CD4-positive, alpha-beta T cell treated with Interleukin-4 for 1 hour (primary cell): ENCODE measurements around the gene NUP62.
A peak's percentile ranks its signal among the peaks of the same experiment; 100 is the strongest.

Experiments
- DNase-seq, 2 donors: peaks; one replicate each; pipeline ENCODE4 v3.0.0-alpha.2; 2020 to 2022

Gene NUP62

DNA sequence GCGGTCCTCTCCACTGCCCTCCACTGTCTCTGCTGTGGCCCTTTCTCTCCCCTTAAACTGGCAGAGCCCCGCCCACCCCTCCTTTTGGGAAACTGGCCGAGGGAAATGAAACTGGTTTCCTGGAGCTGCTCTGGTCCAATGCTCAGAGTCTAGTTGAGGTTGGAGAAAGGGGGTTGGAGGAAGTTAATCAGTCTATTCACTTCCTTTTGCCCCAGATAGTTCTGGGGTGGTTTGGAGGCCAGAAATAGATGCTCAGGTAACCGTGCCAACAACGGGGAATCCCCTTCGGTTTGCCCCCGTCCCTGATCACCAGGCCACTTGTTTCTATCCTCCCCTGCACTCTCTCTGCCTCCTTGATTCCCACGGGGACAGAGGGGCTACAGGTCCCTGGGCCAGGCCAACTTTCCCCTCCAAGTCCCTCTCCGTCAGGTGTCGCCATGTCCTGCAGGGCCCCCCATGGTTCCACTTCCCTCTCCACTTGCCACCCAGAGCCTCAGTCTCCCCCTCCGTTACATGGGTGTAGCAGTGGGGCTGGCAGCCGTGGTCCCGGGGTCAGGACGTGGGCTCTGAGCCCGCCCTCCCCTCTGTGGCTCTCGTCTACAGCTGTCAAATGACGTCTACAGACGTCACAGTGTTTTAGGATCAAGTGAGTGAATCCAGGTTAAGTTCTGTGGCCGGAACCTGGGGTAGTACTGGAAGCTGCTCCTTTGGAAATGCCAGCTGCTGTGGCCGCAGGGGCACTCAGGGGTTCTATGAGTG, 32.3 kb downstream of the NUP62 start, which contains the start of gene IL4I1:
Gene IL4I1, minus strand, starts transcription at position 25 of the 759 bp plus-strand sequence. CDS start 727 bp downstream, outside the sequence.
- peak; percentile 86 to 90 for DNase-seq

DNA sequence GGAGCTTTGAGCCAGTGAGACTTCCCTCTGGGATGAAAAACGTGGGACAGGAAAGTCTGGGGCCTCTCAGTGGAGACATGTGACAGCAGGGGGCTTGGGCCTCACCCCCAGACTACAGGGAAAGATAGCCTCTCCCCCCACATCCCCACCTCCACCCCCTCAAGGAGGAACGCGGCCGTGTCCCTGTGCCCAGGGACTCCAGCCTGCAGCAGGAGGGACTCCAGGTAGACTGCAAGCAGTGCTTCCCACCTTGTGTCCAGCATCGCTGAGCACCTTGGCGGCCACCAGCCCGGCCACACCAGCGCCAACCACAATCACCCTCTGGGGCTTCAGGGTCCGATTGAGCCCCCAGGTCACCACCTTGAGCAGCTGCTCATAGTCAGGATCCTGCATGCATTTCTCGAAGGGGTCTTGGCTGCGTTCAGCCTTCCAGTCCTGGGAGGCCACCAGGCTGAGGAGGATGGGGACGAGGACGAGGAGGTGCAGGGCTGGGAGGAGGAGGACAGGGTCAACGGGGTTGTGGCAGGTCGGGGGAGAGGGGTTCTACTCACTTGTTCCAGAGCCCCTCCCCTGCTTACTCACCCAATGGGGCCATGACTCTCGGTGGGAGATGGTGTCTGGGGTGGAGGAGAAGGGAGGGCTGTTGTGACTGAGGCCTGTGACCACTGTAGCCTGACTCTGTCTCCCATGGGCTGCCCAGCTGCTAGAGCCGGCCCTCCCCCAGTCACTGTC, 33.6 kb downstream of the NUP62 start:
- DNase-seq, result no peak

DNA sequence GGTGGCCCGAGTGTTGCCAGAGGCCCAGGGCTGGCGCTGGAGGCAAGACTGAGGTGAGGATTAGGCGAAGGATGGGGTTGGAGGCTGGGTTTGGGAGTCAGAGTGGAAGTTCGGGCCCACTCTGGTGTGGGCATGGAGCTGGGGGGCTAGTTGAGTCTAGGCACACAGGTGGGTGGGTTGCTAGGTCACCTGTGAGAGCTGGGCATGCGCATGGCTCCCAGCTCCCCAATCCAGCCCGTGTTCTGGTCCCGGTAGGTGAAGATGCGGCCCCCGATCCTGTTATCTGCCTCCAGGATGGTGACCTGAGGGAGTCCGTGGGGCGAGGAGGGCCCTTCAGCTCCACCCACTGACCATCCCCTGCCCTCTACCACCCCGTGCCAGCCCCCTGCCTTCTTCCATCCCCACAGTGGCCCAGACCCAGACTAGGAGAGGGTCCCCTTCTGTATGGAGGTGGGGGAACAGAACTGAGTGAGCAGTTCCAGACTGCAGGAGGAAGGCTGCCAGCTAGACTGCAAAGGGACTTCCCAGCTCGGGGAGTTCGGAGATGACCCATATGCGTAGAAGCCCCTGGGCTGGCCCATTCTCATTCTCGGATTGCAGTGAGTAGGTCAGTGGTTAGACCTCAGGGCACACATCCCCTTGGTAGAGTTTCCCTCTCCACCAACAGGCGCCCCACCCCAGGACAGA, 34.3 kb downstream of the NUP62 start:
- DNase-seq, result peak; percentile 60 to 62

DNA sequence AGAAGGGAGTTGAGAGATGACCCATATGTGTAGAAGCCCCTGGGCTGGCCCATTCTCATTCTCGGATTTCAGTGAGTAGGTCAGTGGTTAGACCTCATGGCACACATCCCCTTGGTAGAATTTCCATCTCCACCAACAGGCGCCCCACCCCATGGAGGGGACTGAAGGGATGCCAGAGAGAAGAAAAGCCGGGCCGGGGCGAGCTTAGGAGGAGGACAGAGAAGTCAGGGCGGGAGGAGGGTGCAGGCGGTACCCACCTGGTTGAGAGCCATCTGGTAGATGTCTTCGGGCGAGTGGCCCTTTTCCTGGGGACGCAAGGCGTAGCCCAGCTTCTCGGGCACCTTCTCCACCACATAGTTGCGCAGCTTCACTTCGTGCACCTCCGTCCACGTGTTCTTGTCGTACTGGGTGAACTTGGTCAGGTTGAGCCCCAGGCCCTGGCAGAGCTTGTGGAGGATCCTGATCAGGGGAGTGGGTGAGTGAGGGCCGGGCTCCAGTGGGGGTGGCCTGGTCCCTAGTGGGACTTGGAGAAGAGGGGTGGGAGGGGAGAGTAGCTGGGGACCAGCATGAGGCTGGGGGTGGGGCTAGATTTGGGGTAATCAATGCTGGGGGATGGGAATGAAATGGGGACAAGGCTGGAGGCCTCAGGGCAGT, 35.2 kb downstream of the NUP62 start:
- DNase-seq, result no peak

DNA sequence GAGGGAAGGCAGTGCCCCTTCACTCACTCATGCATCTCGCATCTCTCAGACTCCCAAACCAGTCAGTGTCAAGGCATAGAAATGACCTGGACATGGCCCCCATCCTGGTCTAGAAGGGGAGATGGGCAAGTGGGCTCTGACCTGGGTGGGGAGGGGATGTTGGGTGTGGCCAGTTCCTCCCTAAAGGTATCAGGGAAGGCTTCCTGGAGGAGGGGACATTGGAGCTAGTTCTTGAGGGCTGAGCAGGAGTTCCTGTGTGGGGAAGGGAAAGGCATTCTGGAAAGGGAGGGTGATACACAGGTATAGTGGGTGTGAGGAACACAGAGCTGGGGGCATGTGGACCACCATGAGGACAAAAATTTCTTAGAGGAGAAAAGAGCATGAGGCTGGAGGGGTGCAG, 36.6 kb downstream of the NUP62 start:
- no peak for DNase-seq

DNA sequence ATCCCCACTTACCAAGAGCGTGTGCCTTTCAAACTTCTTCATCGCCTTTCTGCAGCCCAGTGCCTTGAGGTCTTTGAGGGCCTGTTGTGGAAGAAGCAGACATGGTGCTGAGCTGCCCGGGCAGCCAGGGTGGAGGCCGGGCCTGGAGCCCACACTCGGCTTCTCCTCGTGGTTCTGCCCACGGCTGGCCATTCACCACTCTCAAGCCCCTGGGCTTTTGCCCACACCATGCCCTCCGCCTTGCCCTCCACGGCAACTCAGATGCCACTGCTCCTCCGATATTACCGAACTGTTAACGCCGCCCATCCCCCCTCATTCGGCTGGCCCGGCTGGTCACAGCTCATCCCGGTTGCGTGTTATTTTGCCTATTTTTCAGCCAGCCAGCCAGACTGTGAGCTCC, 37.9 kb downstream of the NUP62 start:
- DNase-seq, result no peak

DNA sequence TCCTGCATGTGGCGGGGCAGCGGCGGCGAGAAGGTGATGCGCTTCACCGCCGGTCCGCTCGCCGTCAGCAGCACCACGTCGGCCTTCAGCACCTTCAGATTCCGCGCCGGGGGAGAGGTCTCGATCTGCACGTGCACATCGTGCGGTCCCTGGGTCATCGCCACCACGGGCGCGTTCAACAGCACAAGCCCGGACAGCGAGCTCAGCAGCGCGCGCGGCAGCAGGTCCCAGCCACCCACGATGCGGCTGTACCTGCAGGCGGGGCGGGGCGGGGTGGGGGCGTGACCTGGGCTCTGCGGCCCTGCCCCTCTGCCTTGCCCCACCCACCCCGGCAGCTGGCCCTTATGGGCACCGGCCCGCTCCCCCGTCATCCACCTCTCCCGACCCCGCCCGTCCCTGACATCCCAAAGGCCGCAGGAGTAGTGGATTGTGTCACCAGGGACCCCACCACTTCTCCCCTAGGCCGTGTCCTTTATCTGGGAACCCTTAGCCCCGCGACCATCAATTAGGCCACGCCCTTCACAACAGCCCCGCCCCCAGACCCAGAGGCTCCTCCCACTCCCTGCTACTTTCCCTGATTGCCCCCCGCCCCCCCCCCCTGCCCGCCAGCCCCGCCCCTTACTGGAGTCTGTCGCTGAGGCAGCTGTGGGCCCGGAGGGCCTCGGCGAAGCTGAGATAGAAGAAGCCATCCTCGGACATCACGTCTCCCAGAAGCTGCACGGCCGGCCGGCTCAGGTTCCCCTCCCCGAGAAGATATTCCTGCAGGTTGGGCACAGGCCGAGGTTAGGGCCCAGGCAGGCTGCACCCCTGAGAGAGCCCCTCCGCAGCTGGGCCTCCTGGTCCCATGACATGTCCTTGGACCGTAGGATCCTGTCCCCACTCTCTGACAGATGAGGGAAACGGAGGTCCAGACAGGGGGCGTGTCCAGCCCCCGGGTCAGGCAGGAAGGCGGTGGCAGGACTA, 38.7 kb downstream of the NUP62 start:
- peak; percentile 67 to 79 for DNase-seq

DNA sequence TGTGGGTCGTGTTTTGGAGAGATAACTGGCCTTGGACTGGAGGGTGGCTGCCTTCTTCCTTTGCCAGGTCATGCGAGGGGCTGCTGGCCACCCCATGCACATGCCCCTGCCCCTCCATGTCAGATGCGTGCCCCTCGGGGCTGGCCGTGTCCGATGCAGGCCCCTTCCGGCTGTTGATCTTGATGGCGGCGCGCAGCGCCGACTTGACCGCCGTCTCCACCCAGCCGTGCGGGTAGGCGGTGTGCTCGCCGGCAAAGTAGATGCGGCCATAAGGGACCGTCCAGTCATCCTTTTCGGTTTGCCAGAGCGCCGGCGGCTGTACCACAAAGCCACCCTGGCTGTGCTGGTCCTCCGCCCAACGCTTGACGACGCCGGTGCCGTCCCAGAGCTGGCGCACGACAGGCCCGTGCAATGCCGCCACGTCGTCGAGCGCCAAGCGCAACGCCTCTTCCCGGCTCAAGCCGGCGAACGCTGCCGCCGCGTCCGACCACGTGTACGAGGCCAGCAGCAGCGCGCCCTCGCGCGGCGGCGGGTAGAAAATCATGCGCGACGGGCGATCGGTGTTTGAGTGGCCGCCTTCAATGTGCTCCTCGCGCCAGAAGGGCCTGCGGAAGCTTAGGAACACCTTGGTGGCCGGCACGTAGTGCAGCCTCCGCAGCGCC, 39.5 kb downstream of the NUP62 start:
- DNase-seq, result peak; percentile 83 to 84

DNA sequence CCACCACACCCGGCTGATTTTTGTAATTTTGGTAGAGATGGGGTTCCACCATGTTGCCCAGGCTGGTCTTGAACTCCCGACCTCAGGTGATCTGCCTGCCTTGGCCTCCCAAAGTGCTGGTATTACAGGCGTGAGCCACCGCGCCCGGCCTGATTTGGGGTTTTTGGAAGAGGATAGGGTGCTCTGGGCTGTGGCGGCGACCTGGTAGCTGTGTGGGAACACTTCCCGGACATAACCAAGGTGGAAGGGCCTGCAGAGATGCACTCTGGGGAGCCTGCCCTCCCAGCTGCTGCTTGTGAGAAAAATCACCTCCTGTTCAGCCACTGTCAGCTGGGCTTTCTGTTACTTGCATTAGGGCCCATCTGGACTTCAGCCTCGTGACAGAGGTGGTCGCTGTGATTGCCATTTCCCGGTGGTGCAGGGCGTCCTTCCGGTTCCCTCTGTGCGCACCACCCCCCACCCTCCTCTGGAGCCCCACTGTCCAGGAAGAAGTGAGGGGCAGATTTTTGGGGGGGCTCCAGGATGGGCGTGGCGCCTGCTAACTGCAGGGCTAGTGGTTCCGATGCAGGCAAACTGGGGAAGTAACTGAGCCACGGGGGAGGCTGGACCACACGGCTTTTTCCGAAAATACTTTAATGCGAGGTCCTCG, 40.1 kb downstream of the NUP62 start:
- DNase-seq, result no peak

DNA sequence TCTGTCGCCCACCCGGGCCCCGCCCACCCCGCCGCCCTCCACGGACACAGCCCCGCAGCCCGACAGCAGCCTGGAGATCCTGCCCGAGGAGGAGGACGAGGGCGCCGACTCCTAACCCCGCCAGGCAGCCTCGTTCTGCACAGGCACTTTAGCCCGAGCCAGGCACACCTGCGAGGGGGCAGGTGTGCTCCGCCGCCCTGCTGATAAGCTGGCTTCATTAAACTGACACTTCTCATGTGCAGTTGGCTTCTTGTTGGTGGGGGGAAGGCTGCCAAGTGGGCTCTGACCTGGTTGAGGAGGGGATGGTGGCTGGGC, 40.8 kb downstream of the NUP62 start:
- DNase-seq, result no peak

DNA sequence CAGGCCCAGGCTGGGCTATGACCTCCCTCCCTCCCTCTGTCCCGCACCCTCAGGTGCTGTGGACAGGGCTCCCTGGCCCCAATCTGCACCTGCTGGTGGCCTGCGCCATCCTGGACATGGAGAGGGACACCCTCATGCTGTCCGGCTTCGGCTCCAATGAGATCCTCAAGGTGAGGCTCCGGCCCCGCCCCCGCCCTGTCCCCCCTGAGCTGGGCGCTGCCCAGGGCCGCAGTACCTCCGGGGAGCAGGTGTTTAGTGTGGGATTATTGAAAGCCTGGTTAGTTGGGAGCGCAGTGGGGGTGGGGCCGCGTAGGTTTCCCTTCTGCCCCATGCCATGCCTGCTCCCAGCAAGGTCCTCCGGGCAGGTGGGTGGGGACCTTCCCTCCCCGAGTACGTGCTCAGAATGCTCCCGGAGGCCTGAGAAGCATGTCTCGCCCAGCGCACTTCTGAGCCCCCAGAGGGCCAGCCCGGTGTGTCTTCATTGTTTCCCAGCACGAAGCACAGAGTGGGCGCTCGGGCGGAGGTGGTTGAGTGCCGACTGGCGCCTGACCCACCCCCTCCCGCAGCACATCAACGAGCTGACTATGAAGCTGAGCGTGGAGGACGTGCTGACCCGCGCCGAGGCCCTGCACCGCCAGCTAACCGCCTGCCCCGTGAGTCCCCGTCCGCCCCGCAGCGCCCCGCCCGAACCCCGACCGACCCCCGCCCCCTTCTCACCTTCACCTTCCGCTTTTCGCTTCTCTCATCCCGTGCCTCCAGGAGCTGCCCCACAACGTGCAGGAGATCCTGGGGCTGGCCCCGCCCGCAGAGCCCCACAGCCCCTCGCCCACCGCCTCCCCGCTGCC, 41.4 kb downstream of the NUP62 start:
- no peak for DNase-seq

DNA sequence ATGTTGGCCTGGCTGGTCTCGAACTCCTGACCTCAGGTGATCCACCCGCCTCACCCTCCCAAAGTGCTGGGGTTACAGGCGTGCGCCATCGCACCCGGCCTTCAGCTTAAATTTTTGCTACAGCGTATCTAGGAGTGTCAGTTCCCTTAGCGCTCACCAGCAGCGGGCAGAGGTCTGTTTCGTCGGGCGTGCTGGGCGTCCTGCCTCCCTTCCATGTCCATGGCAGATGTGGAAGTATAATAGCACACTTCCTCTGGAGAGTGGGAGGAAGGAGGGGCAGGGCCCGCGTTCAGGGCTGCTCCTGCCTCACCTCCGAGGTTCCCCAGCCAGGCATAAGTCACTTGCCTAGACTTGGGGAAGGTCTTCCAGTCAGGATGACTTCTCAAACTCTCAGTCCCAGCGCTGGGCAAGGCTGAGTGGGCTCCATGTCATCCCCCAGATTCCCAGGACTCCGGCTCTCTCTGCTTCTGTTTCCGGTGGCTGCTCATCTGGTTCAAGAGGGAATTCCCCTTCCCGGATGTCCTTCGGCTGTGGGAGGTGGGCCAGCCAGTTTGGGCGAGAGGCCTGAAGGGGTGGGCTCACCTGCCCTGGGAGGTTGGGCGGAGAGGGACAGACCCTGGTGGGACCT, 42.2 kb downstream of the NUP62 start:
- DNase-seq, result no peak

DNA sequence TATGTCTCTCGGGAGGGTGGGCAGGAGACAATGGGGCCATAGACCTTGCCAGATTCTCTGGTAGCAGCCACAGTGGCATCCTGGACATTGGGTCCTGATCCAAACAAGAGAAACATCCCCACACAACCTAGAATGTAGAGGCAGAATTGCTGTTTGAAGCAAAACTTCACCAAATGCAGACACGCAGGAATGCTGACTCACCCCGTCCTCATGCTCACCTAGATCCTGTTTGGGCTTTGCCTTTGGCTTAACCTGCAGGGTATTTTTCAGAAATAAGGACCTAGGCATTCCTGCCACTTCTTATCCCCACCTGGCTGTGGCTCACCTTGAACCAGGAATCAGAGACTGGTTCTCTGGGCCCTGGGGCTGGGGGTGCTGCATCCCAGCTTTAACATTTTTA, 44.5 kb downstream of the NUP62 start:
- DNase-seq, result no peak

DNA sequence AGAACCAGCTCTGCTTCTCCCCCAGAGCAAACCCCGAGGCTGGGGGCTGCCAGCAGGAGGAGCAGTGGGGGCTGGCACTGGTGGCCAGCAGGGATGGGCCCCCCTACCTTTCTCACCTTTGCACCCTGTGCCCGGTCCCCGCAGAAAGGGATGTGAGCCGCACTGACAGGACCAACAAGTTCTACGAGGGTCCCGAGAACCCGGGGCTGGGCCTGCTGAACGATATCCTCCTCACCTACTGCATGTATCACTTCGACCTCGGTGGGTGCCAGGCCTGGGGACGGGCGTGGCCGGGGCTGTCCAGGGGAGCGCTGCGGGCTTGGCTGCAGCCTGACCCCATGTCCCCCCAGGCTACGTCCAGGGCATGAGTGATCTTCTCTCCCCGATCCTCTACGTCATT, 45.2 kb downstream of the NUP62 start:
- DNase-seq, result no peak

DNA sequence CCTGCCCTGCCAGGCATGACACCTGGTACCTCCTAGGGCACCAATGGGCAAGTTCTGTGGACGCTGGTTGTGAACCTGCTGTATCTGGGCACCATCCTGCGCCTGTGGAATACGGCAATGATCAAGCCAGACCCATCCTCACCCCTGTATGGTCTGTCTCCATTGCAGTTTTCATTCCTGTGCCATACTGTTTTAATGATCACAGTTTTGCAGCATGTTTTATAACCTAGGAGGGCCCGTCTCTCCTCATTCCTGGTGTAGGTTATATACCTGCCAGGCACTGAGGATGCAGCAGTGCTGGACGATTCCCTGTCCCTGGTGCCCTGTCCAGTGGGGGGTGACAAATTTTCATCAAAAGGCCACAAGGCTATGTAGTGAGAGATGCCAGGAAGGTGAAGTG, 46.2 kb downstream of the NUP62 start:
- no peak for DNase-seq

DNA sequence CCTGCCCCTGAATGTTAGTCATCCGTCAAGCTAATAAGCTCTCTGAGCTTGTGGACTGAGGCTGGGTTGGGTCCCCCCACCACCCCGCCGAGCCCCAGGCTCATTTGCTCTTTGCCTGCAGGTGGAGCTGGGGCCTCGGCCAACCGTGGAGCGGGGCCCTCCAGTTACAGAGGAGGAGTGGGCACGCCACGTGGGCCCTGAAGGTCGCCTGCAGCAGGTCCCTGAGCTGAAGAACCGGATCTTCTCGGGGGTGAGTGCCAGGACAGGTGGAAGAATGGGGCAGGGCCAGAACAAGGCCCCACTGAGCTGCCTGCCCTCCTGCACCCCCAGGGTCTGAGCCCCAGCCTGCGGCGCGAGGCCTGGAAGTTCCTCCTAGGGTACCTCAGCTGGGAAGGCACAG, 46.7 kb downstream of the NUP62 start:
- no peak for DNase-seq

DNA sequence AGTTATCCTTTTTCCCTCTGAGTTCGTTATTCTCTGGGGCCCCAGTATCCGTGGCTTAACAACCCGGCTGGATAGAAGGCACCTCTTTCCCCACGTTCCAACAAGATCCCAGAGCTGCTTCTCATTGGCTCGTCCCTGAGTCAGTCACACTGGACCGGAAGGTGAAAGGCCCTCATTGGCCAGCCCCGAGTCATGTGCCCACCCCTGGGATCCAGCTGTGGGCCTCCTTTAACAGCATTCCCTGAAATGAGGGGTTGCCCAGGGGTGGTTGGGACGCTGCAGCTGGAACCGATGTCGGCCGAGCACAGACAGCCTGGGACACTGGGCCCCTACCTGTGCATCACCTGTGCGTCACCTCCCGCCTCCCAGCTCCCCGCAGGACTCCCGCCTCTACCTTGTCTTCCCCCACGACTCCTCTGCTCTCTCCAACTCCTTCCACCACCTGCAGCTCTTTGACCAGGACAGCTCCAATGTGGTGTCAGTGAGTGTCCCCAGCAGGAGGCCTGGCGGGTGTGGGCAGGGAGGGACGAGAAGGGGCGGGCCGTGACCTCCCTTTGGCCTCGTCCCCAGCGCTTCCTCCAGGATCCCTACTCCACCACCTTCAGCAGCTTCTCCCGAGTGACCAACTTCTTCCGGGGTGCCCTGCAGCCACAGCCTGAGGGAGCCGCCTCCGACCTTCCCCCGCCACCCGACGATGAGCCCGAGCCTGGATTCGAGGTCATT, 47.5 kb downstream of the NUP62 start:
- no peak for DNase-seq

DNA sequence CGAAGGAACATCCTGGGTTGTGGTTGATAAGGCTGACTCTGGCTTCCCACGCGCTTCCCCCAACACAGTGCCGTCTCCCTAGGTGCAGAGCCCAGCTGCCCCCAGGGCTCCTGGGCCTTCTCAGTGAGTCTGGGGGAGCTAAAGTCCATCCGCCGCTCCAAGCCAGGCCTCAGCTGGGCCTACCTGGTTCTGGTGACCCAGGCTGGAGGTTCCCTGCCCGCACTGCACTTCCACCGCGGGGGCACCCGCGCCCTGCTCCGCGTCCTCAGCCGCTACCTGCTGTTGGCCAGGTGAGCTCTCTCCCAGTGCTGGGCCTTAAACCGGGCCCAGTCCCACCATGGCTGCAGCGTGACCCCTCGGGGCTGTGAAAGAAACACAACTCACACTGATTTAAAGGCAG, 48.1 kb downstream of the NUP62 start:
- DNase-seq, result no peak
